Activated T-helper 2 cell treated with anti-CD3 and anti-CD28 coated beads, Interferon-gamma antibody, Interleukin-2, Interleukin-4, amounts not matched to agents 10 μg/mL and 5 μg/mL and 100 μg/mL, durations not matched to agents 14 hours and 24 hours and 36 hours (primary cell): Measurements from ENCODE around the gene EPS8L2. TPM values are rescaled to one million over a fixed set of nuclear protein-coding genes. Genes with fewer than 3 reads are reported as not detected.
A peak's percentile ranks its signal among the peaks of the same experiment; 100 is the strongest.

Experiments used
- DNase-seq: peaks from one replicate; pipeline ENCODE4 v3.0.0; 2021; ENCODE audit warnings: low spot score
- H3K27ac Mint-ChIP-seq: one replicate; pipeline ENCODE4 v1.8.0; 2021; ENCODE audit warnings: mixed read lengths
- H3K27me3 Mint-ChIP-seq: one replicate; pipeline ENCODE4 v1.8.0; 2021; ENCODE audit warnings: low read depth, mixed read lengths
- H3K36me3 Mint-ChIP-seq: one replicate; pipeline ENCODE4 v1.8.0; 2021; ENCODE audit warnings: low read depth, mixed read lengths
- H3K4me1 Mint-ChIP-seq: one replicate; pipeline ENCODE4 v1.8.0; 2021; ENCODE audit warnings: low read depth, mixed read lengths
- H3K4me3 Mint-ChIP-seq: one replicate; pipeline ENCODE4 v1.8.0; 2021; ENCODE audit warnings: low read depth, mild to moderate bottlenecking, moderate library complexity, mixed read lengths
- H3K9me3 Mint-ChIP-seq: one replicate; pipeline ENCODE4 v1.8.0; 2021; ENCODE audit warnings: mixed read lengths
- intact Hi-C: fragments of 100-400 bp; cut with micrococcal nuclease; formaldehyde crosslinking; loops from one replicate; pipeline ENCODE4 v1.15.1; 2023
- total RNA-seq: library from RNA; stranded (reverse); gene quantifications from 2 replicates; pipeline ENCODE4 v1.2.3, GENCODE V29; 2022

EPS8L2 gene
- total RNA-seq, 1 donor from 2014 or later: 24.6 TPM

DNA sequence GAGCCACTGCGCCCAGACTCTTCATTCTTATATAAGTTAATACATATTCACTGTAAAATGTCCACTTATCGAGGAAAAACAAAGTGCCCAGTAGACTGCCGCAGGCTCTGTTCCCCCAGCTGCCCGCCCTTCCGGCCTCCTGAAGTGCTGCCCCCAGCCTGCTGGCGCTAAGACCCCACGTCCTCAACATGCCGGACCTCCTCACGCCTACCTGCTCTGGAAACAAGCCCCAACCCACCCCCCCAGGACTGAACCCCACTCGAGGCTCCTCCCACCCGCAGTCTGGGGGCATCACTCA, 70.2 kb downstream of the EPS8L2 start:
- no peak for DNase-seq
- peak overlapping the region; percentile 88 for H3K4me3 Mint-ChIP-seq
- H3K36me3 Mint-ChIP-seq: peaks cover 27% of the 10 kb centered on the region
- peaks cover 19% of the 10 kb centered on the region for H3K4me1 Mint-ChIP-seq
- no peaks in the 10 kb centered on the region for H3K9me3 Mint-ChIP-seq
- H3K27ac Mint-ChIP-seq: peak overlapping the region; percentile 81
- intact Hi-C loops: loop anchor here (2.0 kb wide), 1 partner anchor 29 kb away; the partner anchor contains the start of gene TALDO1
- no peaks in the 10 kb centered on the region for H3K27me3 Mint-ChIP-seq

DNA sequence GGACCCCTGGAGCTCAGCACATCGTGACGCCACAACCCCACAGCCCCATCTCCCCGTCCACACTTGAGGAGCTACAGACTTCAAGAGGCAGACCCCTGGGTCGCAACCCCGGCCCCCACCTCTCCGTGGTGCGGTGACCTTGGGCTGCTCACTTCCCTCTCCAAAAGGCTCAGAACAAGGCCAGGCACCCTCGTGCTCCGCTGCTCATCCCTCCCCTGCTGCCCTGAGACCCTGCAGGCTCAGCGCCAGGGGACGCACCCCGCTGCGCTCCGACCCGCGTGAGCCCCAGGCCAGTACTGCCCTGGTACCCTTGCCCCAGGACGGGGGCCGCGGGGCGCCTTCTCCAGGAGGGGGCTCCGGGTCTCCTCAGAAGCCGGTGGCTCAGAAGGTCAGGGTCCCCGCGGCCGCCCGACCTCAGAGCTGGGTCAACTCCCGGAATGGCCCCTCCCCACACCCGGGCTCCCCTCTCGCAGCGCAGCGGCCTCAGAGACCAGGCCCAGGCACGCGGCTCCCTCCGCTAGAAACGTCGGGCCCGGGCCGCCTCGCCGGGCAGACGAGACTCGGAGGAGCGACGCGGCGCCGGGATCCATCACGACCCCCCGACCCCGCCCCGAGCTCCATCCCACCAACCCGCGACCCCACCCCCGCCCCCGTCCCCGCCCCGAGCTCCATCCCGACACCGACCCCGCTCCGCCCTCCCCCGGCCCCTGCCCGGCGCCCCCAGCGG, 70.7 kb downstream of the EPS8L2 start:
- H3K36me3 Mint-ChIP-seq: peaks cover 27% of the 10 kb centered on the region
- peak overlapping the region; percentile 88 for H3K4me3 Mint-ChIP-seq
- no peaks in the 10 kb centered on the region for H3K27me3 Mint-ChIP-seq
- peaks cover 19% of the 10 kb centered on the region for H3K4me1 Mint-ChIP-seq
- intact Hi-C loops: loop anchor here (1.0 to 2.0 kb wide), 3 partner anchors 20 to 81 kb away; partner anchors contain the start of genes DEAF1, TALDO1 and TMEM80
- H3K9me3 Mint-ChIP-seq: no peaks in the 10 kb centered on the region
- peak overlapping the region; percentile 81 for H3K27ac Mint-ChIP-seq
- no peak for DNase-seq

Other genes with a start within 250 kb of the EPS8L2 start
- 126 and 127 TPM in 2 replicates for gene RNH1, start 199.0 kb upstream of the EPS8L2 start, total RNA-seq
- 70.5 and 71.5 TPM in 2 replicates for gene HRAS, start 170.7 kb upstream of the EPS8L2 start, total RNA-seq
- 1.3 and 2.2 TPM in 2 replicates for gene LRRC56, start 168.7 kb upstream of the EPS8L2 start, total RNA-seq
- 1.1 and 1.3 TPM in 2 replicates for gene LMNTD2, start 145.5 kb upstream of the EPS8L2 start, total RNA-seq
- gene RASSF7, start 145.3 kb upstream of the EPS8L2 start, total RNA-seq: 19.6 and 20.3 TPM in 2 replicates
- 53.7 and 54.0 TPM in 2 replicates for gene PHRF1, start 129.8 kb upstream of the EPS8L2 start, total RNA-seq
- 26.8 and 30.3 TPM in 2 replicates for gene IRF7, start 90.3 kb upstream of the EPS8L2 start, total RNA-seq
- not detected in 2 replicates for gene CDHR5, start 81.3 kb upstream of the EPS8L2 start, total RNA-seq
- gene SCT, start 79.0 kb upstream of the EPS8L2 start, total RNA-seq: not detected in 2 replicates
- gene DRD4, start 69.0 kb upstream of the EPS8L2 start, total RNA-seq: 0.18 and 0.30 TPM in 2 replicates
- gene DEAF1, start 11.0 kb upstream of the EPS8L2 start, total RNA-seq: 61.2 and 72.0 TPM in 2 replicates
- 11.4 and 13.0 TPM in 2 replicates for gene TMEM80, start 10.4 kb upstream of the EPS8L2 start, total RNA-seq
- gene TALDO1, start 41.2 kb downstream of the EPS8L2 start, total RNA-seq: 270 and 275 TPM in 2 replicates
- gene GATD1, start 71.3 kb downstream of the EPS8L2 start, total RNA-seq: 68.0 and 75.2 TPM in 2 replicates
- 2.2 and 2.6 TPM in 2 replicates for gene CEND1, start 83.9 kb downstream of the EPS8L2 start, total RNA-seq
- 58.7 and 64.5 TPM in 2 replicates for gene SLC25A22, start 92.0 kb downstream of the EPS8L2 start, total RNA-seq
- gene PIDD1, start 99.0 kb downstream of the EPS8L2 start, total RNA-seq: 27.3 and 27.6 TPM in 2 replicates
- gene RPLP2, start 103.7 kb downstream of the EPS8L2 start, total RNA-seq: 2,210 and 2,217 TPM in 2 replicates
- gene PNPLA2, start 112.7 kb downstream of the EPS8L2 start, total RNA-seq: 56.1 and 59.8 TPM in 2 replicates
- gene CRACR2B, start 121.7 kb downstream of the EPS8L2 start, total RNA-seq: 4.9 and 5.1 TPM in 2 replicates
- 95.7 and 106 TPM in 2 replicates for gene CD151, start 126.7 kb downstream of the EPS8L2 start, total RNA-seq
- 101 and 111 TPM in 2 replicates for gene POLR2L, start 136.3 kb downstream of the EPS8L2 start, total RNA-seq
- 15.8 and 16.9 TPM in 2 replicates for gene TSPAN4, start 136.6 kb downstream of the EPS8L2 start, total RNA-seq
- 89.0 and 96.0 TPM in 2 replicates for gene CHID1, start 204.6 kb downstream of the EPS8L2 start, total RNA-seq
- gene AP2A2, start 219.6 kb downstream of the EPS8L2 start, total RNA-seq: 61.3 and 63.2 TPM in 2 replicates